ENCODE measurements around the gene GTPBP3. TPM values are rescaled to one million over a fixed set of nuclear protein-coding genes. Genes with fewer than 3 reads are reported as not detected.

GTPBP3 gene
- total and polyA plus RNA-seq, 2 of the 13 experiments (the other 11 are each of a cell fraction or from before 2014, with no cell fraction given) = 17.5 to 30.0 TPM

GRCh38 chr19:17305216-17305516 lies 32.2 kb upstream of the GTPBP3 start:
- 0 out of 2 replicates have a peak, but pooled peaks cover under 1% of the 10 kb centered on the region for H4K20me1 ChIP-seq (ENCODE audit: insufficient read depth, low read length)
- ChIA-PET CTCF (ENCODE audit: low intra/inter-chr PET ratio, low total read pairs) (no interaction called here), POLR2A (interaction anchor here (0.7 to 1.6 kb wide), 16 partner anchors 12 to 301 kb away, joined by 3 to 13 read pairs (median 4); partner anchors contain the start of genes ANKLE1, BABAM1, BST2 and MVB12A)
- no peaks in the 10 kb centered on the region for H3K9me3 ChIP-seq (ENCODE audit: low read length)
- peak overlapping the region; percentile 48 for H3K27ac ChIP-seq (ENCODE audit: extremely low read length, insufficient read depth, low read length)
- peak overlapping the region in 1 of 3 experiments; percentile 85; a peak in 3 of 6 replicates for H3K4me3 ChIP-seq (replicated peaks in 1 of 3; ENCODE audit: insufficient read depth in 1 of 3, low read depth in 2 of 3, low read length in 3 of 3)
- BruUV-seq (replicated peaks) = no TSS peak
- H2AFZ ChIP-seq (ENCODE audit: low read length) = no peak overlapping the region
- ATAC-seq = no peak
- H3K4me1 ChIP-seq (ENCODE audit: insufficient read depth, low read length) = peaks cover 35% of the 10 kb centered on the region
- no peak for DNase-seq (ENCODE audit: low spot score)
- no peak for FAIRE-seq
- 0 out of 2 replicates have a peak overlapping the region, but pooled peaks have one; percentile 33 for H3K9ac ChIP-seq (ENCODE audit: insufficient read depth, low read depth, low read length)
- H3K79me2 ChIP-seq (ENCODE audit: insufficient read depth, low read length) = peaks cover 9% of the 10 kb centered on the region
- peak overlapping the region; percentile 97 for H3K4me2 ChIP-seq (ENCODE audit: low read depth, low read length)
- intact Hi-C loops (cut with micrococcal nuclease; ENCODE audit: unreplicated experiment) (loop anchor here (1.0 kb wide), 1 partner anchor 38 kb away; the partner anchor contains the start of gene BABAM1), in situ Hi-C loops (cut with HindIII; ENCODE audit: extremely low pct_ligation_motif_present, low pct_unique_long_range_greater_than_20kb) (no loop called here)
- WGBS (ENCODE audit: low lambda C conversion rate) = 10% methylated on average over 2 of the region's 7 CpGs
- H3K27me3 ChIP-seq (ENCODE audit: control insufficient read depth in 1 of 2, insufficient read depth in 2 of 2, low read length in 2 of 2) = no peaks in the 10 kb centered on the region; a peak in 1 of 5 replicates
- no peaks in the 10 kb centered on the region for H3K36me3 ChIP-seq (replicated peaks in 1 of 2; ENCODE audit: control insufficient read depth in 1 of 2, insufficient read depth in 2 of 2, low read length in 2 of 2)
- no peak for TF ChIP-seq ZBTB37 (CRISPR knock-in tag; IDR thresholded peaks at IDR 0.05)
- TF ChIP-seq ZSCAN30 (CRISPR knock-in tag; IDR thresholded peaks at IDR 0.05) = no peak
- TF ChIP-seq ATF2 (CRISPR knock-in tag; IDR thresholded peaks at IDR 0.05) = no peak
- TF ChIP-seq ZNF713 (CRISPR knock-in tag; IDR thresholded peaks at IDR 0.05) = 0 out of 2 replicates have a peak, but pooled peaks have one; percentile 64
- no peak; the same call in 1 of the 2 replicates for TF ChIP-seq NCOR1 (IDR thresholded peaks at IDR 0.05; ENCODE audit: borderline replicate concordance, low read length)
- peak; percentile 27; the same call in 1 of the 2 replicates for TF ChIP-seq ZBTB7A (CRISPR knock-in tag; IDR thresholded peaks at IDR 0.05)
- no peak for TF ChIP-seq SMAD9 (CRISPR knock-in tag; IDR thresholded peaks at IDR 0.05)
- no peak for TF ChIP-seq ZNF362 (CRISPR knock-in tag; IDR thresholded peaks at IDR 0.05; ENCODE audit: borderline replicate concordance)
- no peak for TF ChIP-seq ZBED4 (CRISPR knock-in tag; IDR thresholded peaks at IDR 0.05; ENCODE audit: borderline replicate concordance)
- no peak for TF ChIP-seq AGO1 (IDR thresholded peaks at IDR 0.05; ENCODE audit: low read depth, low read length, poor library complexity, severe bottlenecking)
- TF ChIP-seq KDM5B (CRISPR knock-in tag; IDR thresholded peaks at IDR 0.05; ENCODE audit: borderline replicate concordance) = peak; percentile 17; the same call in 1 of the 2 replicates
- no peak for TF ChIP-seq MAF1 (CRISPR knock-in tag; IDR thresholded peaks at IDR 0.05; ENCODE audit: borderline replicate concordance)
- no peak for TF ChIP-seq ZXDC (CRISPR knock-in tag; IDR thresholded peaks at IDR 0.05)
